ENCODE results near the gene OPA3.

DNA sequence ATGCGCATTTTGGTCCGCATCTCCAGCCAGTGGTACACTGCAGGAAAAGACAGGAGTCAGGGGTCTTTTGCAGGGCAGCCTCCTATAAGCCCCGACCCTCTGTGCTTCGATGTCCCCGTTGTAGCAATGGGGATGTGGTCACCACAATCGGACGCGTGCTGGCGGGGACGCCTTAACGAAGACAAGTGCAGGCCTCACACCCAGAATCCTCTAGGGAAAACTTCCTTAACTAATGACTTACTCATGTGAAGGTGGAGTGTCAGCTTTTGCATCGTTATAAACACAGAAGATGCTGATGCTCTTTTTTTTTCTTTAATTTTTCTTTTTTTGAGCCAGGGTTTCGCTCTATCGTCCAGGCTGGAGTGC is 55.2 kb downstream of the OPA3 start:
- TF ChIP-seq, protein P1, sequence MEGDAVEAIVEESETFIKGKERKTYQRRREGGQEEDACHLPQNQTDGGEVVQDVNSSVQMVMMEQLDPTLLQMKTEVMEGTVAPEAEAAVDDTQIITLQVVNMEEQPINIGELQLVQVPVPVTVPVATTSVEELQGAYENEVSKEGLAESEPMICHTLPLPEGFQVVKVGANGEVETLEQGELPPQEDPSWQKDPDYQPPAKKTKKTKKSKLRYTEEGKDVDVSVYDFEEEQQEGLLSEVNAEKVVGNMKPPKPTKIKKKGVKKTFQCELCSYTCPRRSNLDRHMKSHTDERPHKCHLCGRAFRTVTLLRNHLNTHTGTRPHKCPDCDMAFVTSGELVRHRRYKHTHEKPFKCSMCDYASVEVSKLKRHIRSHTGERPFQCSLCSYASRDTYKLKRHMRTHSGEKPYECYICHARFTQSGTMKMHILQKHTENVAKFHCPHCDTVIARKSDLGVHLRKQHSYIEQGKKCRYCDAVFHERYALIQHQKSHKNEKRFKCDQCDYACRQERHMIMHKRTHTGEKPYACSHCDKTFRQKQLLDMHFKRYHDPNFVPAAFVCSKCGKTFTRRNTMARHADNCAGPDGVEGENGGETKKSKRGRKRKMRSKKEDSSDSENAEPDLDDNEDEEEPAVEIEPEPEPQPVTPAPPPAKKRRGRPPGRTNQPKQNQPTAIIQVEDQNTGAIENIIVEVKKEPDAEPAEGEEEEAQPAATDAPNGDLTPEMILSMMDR (IDR thresholded peaks at IDR 0.05) = no peak
- TF ChIP-seq POLR2A (IDR thresholded peaks at IDR 0.05) = no peak
- no peak for TF ChIP-seq POLR2AphosphoS5 (IDR thresholded peaks at IDR 0.05)
